ENCODE data around the gene DDX43.

DNA sequence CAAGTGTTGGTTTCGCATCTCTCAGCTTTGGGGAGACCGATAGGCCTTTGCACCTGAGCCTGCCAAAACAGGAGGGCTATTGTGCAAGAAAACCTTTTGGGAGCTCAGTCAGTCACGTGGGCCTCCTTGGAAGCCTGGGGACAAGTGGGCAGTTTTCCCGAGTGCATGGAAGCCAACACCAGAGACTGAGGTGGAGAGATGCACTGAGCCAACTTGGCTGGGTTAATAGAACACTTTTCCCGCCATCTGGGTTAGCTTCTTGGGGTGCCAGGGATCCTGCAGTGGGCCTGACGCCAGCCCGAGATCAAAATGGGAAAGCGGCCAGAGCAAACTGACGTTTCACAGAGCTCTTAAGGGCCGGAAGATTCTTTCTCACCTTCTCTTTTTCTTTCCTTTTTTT, 22.1 kb upstream of the DDX43 start:
- TF ChIP-seq, protein P1, sequence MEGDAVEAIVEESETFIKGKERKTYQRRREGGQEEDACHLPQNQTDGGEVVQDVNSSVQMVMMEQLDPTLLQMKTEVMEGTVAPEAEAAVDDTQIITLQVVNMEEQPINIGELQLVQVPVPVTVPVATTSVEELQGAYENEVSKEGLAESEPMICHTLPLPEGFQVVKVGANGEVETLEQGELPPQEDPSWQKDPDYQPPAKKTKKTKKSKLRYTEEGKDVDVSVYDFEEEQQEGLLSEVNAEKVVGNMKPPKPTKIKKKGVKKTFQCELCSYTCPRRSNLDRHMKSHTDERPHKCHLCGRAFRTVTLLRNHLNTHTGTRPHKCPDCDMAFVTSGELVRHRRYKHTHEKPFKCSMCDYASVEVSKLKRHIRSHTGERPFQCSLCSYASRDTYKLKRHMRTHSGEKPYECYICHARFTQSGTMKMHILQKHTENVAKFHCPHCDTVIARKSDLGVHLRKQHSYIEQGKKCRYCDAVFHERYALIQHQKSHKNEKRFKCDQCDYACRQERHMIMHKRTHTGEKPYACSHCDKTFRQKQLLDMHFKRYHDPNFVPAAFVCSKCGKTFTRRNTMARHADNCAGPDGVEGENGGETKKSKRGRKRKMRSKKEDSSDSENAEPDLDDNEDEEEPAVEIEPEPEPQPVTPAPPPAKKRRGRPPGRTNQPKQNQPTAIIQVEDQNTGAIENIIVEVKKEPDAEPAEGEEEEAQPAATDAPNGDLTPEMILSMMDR (IDR thresholded peaks at IDR 0.05; ENCODE audit: insufficient read depth, low read depth, low read length): no peak
- no peak for TF ChIP-seq EZH2 (IDR thresholded peaks at IDR 0.05; ENCODE audit: insufficient read depth, low read length)

All from astrocyte (in vitro differentiated cells and primary cell).